ENCODE data around the gene PRKAG2.
"Not testable (repeated sequence)": the region's sequence is repeated elsewhere in the genome, so short reads cannot be mapped to it uniquely, and the experiment has no call there.

PRKAG2 gene

DNA sequence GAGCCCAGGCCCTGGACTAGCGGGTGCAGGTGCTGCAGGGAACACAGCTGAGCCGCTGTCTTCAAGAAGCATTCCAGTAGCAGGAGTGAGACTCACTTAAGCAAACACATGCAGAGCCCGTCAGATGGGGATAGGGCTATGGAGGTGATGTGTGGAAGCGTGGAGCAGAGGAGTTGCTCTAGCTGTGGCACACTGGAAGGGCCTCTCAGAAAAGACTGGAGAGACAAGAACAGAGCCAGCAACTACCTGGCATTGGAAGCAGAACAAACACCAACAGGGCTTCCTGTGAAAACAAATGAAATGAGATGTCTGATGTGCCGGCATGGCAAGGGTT, 41.6 kb upstream of the PRKAG2 start:
- FAIRE-seq (no peak), DNase-seq (ENCODE audit: insufficient read length, low spot score) (no peak)
- TF ChIP-seq POU2F2 (IDR thresholded peaks at IDR 0.05; ENCODE audit: low read depth, low read length) = no peak
- TF ChIP-seq SPI1 (IDR thresholded peaks at IDR 0.05; ENCODE audit: low read depth, low read length) = no peak
- no peak for TF ChIP-seq POLR2A (IDR thresholded peaks at IDR 0.05; ENCODE audit: low read depth, low read length)
- TF ChIP-seq TAF1 (IDR thresholded peaks at IDR 0.05; ENCODE audit: low read depth, low read length) = no peak
- TF ChIP-seq PAX5 (IDR thresholded peaks at IDR 0.05; ENCODE audit: insufficient read depth, low read length, severe bottlenecking) = no peak
- TF ChIP-seq POLR2AphosphoS5 (IDR thresholded peaks at IDR 0.05; ENCODE audit: low read depth, low read length) = no peak

DNA sequence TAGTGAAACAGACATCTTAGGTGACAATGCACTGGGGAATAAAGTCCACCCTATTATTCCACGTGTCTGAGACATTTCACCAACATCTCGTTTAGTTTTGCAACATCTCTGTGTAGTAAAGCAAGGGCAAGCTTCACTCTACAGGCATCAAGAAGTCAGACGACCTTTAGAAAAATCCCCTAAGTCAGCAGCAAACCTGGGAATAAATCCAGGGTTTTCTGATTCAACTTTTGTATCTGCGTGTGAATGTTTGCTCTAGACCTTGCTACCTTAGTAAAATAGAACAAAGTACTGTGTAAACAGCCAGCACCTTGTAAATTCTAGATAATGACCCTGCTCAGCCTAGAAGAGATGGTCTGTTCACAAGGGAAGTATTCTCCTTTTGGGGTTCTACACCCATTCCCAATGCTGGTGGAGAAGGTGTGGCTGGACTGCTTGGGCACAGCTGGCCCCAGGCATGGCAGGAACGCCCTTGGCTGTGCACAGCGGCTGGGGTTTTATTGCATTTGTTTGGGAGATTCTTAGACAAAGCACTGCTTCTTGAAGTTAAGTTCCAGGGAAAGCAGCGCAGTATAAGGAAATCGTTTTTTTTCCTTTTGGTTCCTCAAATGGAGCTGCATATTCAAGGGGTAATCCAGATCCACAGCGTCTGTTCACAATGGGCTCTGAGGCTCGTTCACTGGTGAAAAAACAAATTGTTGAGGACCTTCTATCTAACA, 41.0 kb upstream of the PRKAG2 start:
- DNase-seq (ENCODE audit: insufficient read length, low spot score) (no peak), FAIRE-seq (no peak)
- TF ChIP-seq SPI1 (IDR thresholded peaks at IDR 0.05; ENCODE audit: low read depth, low read length) (no peak), PAX5 (IDR thresholded peaks at IDR 0.05; ENCODE audit: insufficient read depth, low read length, severe bottlenecking) (no peak), POLR2AphosphoS5 (IDR thresholded peaks at IDR 0.05; ENCODE audit: low read depth, low read length) (no peak), POU2F2 (IDR thresholded peaks at IDR 0.05; ENCODE audit: low read depth, low read length) (no peak), POLR2A (IDR thresholded peaks at IDR 0.05; ENCODE audit: low read depth, low read length) (no peak), TAF1 (IDR thresholded peaks at IDR 0.05; ENCODE audit: low read depth, low read length) (no peak)

DNA sequence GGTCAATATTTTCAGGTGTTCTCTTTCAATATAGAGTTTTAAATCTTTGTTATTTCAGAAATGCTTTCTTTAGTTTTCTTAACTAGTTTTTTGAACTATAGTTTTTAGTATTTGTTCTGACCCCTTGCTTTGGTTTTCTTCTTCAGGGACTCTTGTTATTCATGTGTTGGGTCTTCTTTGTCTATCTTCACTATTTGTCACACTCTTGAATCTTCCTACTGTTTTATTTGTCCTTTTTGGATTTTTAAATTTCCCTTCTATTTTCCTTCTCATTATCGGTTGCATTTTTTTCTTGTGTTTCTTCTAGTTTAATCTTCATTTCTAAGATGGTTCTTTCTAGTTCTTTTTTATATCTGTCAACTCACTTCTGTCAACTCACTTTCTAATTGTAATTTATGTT, 37.1 kb upstream of the PRKAG2 start:
- DNase-seq (ENCODE audit: insufficient read length, low spot score) = no peak
- TF ChIP-seq POU2F2 (IDR thresholded peaks at IDR 0.05; ENCODE audit: low read depth, low read length) (no peak), POLR2AphosphoS5 (IDR thresholded peaks at IDR 0.05; ENCODE audit: low read depth, low read length) (no peak), POLR2A (IDR thresholded peaks at IDR 0.05; ENCODE audit: low read depth, low read length) (no peak), SPI1 (IDR thresholded peaks at IDR 0.05; ENCODE audit: low read depth, low read length) (no peak), TAF1 (IDR thresholded peaks at IDR 0.05; ENCODE audit: low read depth, low read length) (no peak), PAX5 (IDR thresholded peaks at IDR 0.05; ENCODE audit: insufficient read depth, low read length, severe bottlenecking) (no peak)
- no peak for FAIRE-seq

DNA sequence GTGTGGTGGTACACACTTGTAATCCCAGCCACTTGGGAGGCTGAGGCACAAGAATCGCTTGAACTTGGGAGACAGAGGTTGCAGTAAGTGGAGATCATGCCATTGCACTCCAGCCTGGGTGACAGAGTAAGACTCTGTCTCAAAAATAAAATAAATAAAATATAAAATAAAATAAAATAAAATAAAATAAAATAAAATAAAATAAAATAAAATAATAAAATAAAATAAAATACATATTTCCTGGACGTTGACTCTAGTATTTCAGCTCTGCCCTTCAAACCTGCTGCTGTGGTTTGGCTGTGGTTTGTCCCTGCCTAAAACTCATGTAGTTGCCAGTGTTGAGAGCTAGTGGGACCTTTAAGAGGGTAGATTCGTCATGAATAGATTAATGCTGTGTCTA, 33.7 kb upstream of the PRKAG2 start:
- not testable (repeated sequence) for DNase-seq (ENCODE audit: insufficient read length, low spot score); FAIRE-seq

DNA sequence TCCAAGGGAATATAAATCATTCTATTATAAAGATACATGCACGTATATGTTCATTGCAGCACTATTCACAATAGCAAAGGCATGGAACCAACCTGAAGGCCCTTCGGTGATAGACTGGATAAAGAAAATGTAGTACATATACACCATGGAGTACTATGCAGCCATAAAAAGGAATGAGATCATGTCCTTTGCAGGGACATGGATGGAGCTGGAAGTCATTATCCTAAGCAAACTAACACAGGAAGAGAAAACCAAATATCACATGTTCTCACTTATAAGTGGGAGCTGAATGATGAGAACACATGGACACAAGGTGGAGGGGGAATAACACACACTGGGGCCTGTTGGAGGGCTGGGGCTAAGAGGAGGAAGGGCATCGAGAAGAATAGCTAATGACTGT, 30.2 kb upstream of the PRKAG2 start:
- not testable (repeated sequence) for FAIRE-seq; DNase-seq (ENCODE audit: insufficient read length, low spot score)

DNA sequence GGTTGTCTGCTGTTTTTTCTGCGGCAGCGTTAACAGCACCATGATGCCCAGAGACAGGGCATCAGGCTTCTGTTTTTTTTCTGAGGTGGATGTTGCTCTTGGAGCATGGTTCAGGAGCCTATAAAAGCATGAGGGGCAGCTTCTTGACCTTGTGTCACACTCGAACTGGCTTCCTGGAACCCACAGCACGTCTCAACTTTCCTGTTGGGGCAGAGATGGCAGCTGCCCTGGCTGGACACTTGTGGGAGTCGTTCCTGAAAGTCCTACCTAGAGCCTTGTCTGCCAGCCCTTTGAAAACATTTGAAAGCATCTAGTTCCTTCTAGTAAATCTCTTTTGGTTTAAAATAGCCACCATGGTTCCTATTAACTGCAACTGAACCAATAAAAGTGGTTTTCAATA, 28.9 kb upstream of the PRKAG2 start:
- TF ChIP-seq PAX5 (IDR thresholded peaks at IDR 0.05; ENCODE audit: insufficient read depth, low read length, severe bottlenecking) (no peak), POLR2AphosphoS5 (IDR thresholded peaks at IDR 0.05; ENCODE audit: low read depth, low read length) (no peak), TAF1 (IDR thresholded peaks at IDR 0.05; ENCODE audit: low read depth, low read length) (no peak), POU2F2 (IDR thresholded peaks at IDR 0.05; ENCODE audit: low read depth, low read length) (no peak), POLR2A (IDR thresholded peaks at IDR 0.05; ENCODE audit: low read depth, low read length) (no peak), SPI1 (IDR thresholded peaks at IDR 0.05; ENCODE audit: low read depth, low read length) (no peak)
- FAIRE-seq (no peak), DNase-seq (ENCODE audit: insufficient read length, low spot score) (no peak)

DNA sequence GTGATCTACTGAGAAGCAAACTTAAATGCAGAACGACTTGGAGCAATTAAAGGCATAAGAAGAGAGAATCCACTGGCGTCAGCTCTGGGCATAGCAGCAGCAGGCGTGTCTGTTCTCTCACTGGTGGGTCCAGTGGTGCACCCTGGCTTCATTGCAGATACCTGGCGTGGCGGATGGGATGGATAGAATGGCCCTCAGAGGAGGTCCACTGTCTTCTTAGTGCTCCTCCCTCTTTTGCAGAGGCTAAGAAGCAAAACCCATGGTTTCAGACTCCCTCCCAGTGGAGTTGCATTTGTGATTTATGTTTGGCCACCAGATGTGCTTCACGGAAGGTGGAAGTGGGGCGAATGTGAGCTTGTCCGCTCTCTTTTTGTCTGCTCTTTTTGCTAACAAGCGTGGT, 28.4 kb upstream of the PRKAG2 start:
- TF ChIP-seq PAX5 (IDR thresholded peaks at IDR 0.05; ENCODE audit: insufficient read depth, low read length, severe bottlenecking) = no peak
- TF ChIP-seq POLR2A (IDR thresholded peaks at IDR 0.05; ENCODE audit: low read depth, low read length) = no peak
- TF ChIP-seq TAF1 (IDR thresholded peaks at IDR 0.05; ENCODE audit: low read depth, low read length) = no peak
- TF ChIP-seq SPI1 (IDR thresholded peaks at IDR 0.05; ENCODE audit: low read depth, low read length) = no peak
- TF ChIP-seq POLR2AphosphoS5 (IDR thresholded peaks at IDR 0.05; ENCODE audit: low read depth, low read length) = no peak
- no peak for TF ChIP-seq POU2F2 (IDR thresholded peaks at IDR 0.05; ENCODE audit: low read depth, low read length)
- no peak for FAIRE-seq

DNA sequence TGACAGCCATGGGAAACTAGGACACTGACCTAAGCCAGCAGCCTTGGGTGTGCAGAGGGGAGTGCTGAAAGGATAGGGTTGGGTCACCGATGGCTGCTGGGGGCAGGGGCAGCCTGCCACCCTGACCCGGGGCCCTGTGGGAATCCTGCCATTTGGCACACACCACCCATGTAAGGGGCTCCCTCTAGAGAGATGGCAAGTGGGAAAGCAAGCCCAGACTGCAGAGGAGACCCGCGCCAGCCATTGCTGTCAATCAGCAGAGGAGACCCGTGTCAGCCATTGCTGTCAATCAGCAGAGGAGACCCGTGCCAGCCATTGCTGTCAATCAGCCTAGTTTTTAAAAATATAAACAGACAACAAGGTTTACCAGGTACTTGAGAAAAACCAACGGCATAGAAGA, 27.4 kb upstream of the PRKAG2 start:
- TF ChIP-seq SPI1 (IDR thresholded peaks at IDR 0.05; ENCODE audit: low read depth, low read length) (no peak), POLR2A (IDR thresholded peaks at IDR 0.05; ENCODE audit: low read depth, low read length) (no peak), POLR2AphosphoS5 (IDR thresholded peaks at IDR 0.05; ENCODE audit: low read depth, low read length) (no peak), PAX5 (IDR thresholded peaks at IDR 0.05; ENCODE audit: insufficient read depth, low read length, severe bottlenecking) (no peak), POU2F2 (IDR thresholded peaks at IDR 0.05; ENCODE audit: low read depth, low read length) (no peak), TAF1 (IDR thresholded peaks at IDR 0.05; ENCODE audit: low read depth, low read length) (no peak)
- FAIRE-seq = no peak
- no peak for DNase-seq (ENCODE audit: insufficient read length, low spot score)

More for the DNA sequence above, 28.4 kb upstream of the PRKAG2 start:
- no peak for DNase-seq (ENCODE audit: insufficient read length, low spot score)

DNA sequence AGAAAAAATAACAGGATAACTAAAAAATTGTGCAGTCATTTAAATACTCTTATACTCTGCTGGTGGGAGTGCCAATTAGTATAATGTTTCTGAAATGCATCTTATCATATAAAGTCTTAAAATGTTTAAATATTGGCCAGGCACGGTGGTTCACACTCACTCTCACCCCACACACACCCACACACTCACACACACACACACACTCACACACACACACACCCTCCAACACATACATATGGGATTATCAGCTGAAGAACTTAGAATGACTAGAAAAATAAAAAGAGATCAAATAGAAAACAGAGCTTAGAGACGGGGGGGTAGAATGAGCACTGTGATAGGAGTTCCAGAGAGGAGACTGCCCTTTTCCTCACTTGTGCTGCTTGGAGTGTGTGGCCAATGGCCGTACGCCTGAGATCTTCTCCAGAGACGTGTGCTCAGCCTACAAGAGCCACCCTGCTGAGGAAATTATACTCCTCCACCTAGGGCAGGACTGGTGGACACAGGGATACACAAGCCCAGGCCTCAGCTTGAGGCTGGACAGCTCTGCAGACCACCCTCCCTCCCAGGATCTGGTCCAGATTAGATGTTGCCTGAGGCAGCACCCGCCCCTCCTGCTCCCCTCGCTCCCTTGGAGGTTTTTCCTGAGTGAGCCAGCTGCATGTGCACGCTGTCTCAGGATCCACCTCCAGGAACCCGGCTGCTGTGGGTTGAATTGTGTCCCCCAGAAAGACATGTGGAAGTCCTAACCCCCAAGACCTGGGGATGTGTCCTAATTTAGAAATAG, 26.5 kb upstream of the PRKAG2 start:
- no peak for TF ChIP-seq SPI1 (IDR thresholded peaks at IDR 0.05; ENCODE audit: low read depth, low read length)
- TF ChIP-seq TAF1 (IDR thresholded peaks at IDR 0.05; ENCODE audit: low read depth, low read length) = no peak
- no peak for TF ChIP-seq POU2F2 (IDR thresholded peaks at IDR 0.05; ENCODE audit: low read depth, low read length)
- no peak for TF ChIP-seq POLR2A (IDR thresholded peaks at IDR 0.05; ENCODE audit: low read depth, low read length)
- TF ChIP-seq POLR2AphosphoS5 (IDR thresholded peaks at IDR 0.05; ENCODE audit: low read depth, low read length) = no peak
- TF ChIP-seq PAX5 (IDR thresholded peaks at IDR 0.05; ENCODE audit: insufficient read depth, low read length, severe bottlenecking) = no peak
- DNase-seq (ENCODE audit: insufficient read length, low spot score) = no peak
- FAIRE-seq = no peak

DNA sequence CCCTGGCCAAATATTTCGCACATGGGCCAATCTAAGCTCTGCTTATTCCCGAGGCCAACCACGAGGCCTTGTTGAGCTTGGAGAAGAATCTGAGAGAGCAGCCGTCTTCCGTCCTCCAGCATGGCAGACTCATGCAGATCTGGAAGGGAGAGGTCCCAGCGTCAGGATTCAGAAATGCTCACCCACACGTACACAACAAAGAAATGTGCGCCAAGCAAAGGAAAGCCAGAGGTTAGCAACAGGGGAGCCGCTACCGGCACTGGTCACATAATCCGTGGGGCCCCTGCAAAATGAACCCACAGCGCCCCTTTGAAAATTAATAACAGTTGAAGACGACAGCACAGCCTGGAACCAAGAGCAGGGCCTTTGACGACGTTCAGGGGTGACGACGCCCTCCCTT, 25.4 kb upstream of the PRKAG2 start:
- no peak for TF ChIP-seq TAF1 (IDR thresholded peaks at IDR 0.05; ENCODE audit: low read depth, low read length)
- no peak for TF ChIP-seq PAX5 (IDR thresholded peaks at IDR 0.05; ENCODE audit: insufficient read depth, low read length, severe bottlenecking)
- no peak for TF ChIP-seq POLR2AphosphoS5 (IDR thresholded peaks at IDR 0.05; ENCODE audit: low read depth, low read length)
- no peak for TF ChIP-seq SPI1 (IDR thresholded peaks at IDR 0.05; ENCODE audit: low read depth, low read length)
- no peak for TF ChIP-seq POLR2A (IDR thresholded peaks at IDR 0.05; ENCODE audit: low read depth, low read length)
- no peak for TF ChIP-seq POU2F2 (IDR thresholded peaks at IDR 0.05; ENCODE audit: low read depth, low read length)
- FAIRE-seq (no peak), DNase-seq (ENCODE audit: insufficient read length, low spot score) (no peak)

All from GM12891 (cell line).